HEK293 (cell line): ENCODE results near the gene HMMR.
A peak's percentile ranks its signal among the peaks of the same experiment; 100 is the strongest.

Experiments
- BCL11A ChIP-seq: fragments of 450-650 bp; formaldehyde crosslinking; IDR thresholded peaks from 2 replicates; pipeline ENCODE4 v1.5.1; 2016; ENCODE audit warnings: low read depth, missing biosample characterization, missing genetic modification characterization
- BCL6B ChIP-seq: fragments of 450-650 bp; formaldehyde crosslinking; IDR thresholded peaks from 2 replicates; pipeline ENCODE4 v1.5.1; 2017; ENCODE audit warnings: missing biosample characterization, missing genetic modification characterization
- KLF1 ChIP-seq: fragments of 450-650 bp; formaldehyde crosslinking; IDR thresholded peaks from 2 replicates; pipeline ENCODE4 v1.5.1; 2016; ENCODE audit warnings: missing biosample characterization, missing genetic modification characterization
- KLF17 ChIP-seq: fragments of 450-650 bp; formaldehyde crosslinking; IDR thresholded peaks from 2 replicates; pipeline ENCODE4 v1.5.1; 2016; ENCODE audit warnings: missing biosample characterization, missing genetic modification characterization
- OSR2 ChIP-seq: fragments of 450-650 bp; formaldehyde crosslinking; IDR thresholded peaks from 2 replicates; pipeline ENCODE4 v1.5.1; 2016; ENCODE audit warnings: missing biosample characterization, missing genetic modification characterization
- SETDB1 ChIP-seq: IDR thresholded peaks from one replicate; pipeline ENCODE4 v1.6.1; 2017; ENCODE audit warnings: mild to moderate bottlenecking, low read length, moderate library complexity, mixed read lengths; ENCODE audit not compliant: insufficient read length
- TSHZ1 ChIP-seq: fragments of 450-650 bp; formaldehyde crosslinking; IDR thresholded peaks from 2 replicates; pipeline ENCODE4 v1.5.1; 2016; ENCODE audit warnings: missing biosample characterization, missing genetic modification characterization, borderline replicate concordance
- YY1 ChIP-seq: fragments of 450-650 bp; formaldehyde crosslinking; IDR thresholded peaks from 2 replicates; pipeline ENCODE4 v1.5.1; 2018; ENCODE audit warnings: missing biosample characterization, missing genetic modification characterization
- ZBTB11 ChIP-seq: fragments of 450-650 bp; formaldehyde crosslinking; conservative IDR thresholded peaks from 2 replicates; pipeline ENCODE4 v1.5.1; 2016; ENCODE audit warnings: low read depth, missing biosample characterization, missing genetic modification characterization
- ZBTB21 ChIP-seq: fragments of 450-650 bp; formaldehyde crosslinking; IDR thresholded peaks from 2 replicates; pipeline ENCODE4 v1.5.1; 2017; ENCODE audit warnings: missing biosample characterization, missing genetic modification characterization
- ZNF10 ChIP-seq: fragments of 450-650 bp; formaldehyde crosslinking; IDR thresholded peaks from 2 replicates; pipeline ENCODE4 v1.5.1; 2017; ENCODE audit warnings: missing biosample characterization, missing genetic modification characterization
- ZNF169 ChIP-seq: fragments of 450-650 bp; formaldehyde crosslinking; IDR thresholded peaks from 2 replicates; pipeline ENCODE4 v1.5.1; 2016; ENCODE audit warnings: missing biosample characterization, missing genetic modification characterization
- ZNF184 ChIP-seq: fragments of 450-650 bp; IDR thresholded peaks from 2 replicates; pipeline ENCODE4 v1.5.1; 2018; ENCODE audit warnings: missing biosample characterization, mild to moderate bottlenecking, missing genetic modification characterization
- ZNF202 ChIP-seq: fragments of 450-650 bp; formaldehyde crosslinking; IDR thresholded peaks from 2 replicates; pipeline ENCODE4 v1.5.1; 2016; ENCODE audit warnings: missing biosample characterization, missing genetic modification characterization, borderline replicate concordance
- ZNF366 ChIP-seq: fragments of 450-650 bp; formaldehyde crosslinking; conservative IDR thresholded peaks from 2 replicates; pipeline ENCODE4 v1.5.1; 2016; ENCODE audit warnings: missing biosample characterization, missing genetic modification characterization
- ZNF37A ChIP-seq: fragments of 450-650 bp; IDR thresholded peaks from 2 replicates; pipeline ENCODE4 v1.5.1; 2018; ENCODE audit warnings: missing biosample characterization, missing genetic modification characterization
- ZNF561 ChIP-seq: fragments of 450-650 bp; IDR thresholded peaks from 2 replicates; pipeline ENCODE4 v1.5.1; 2018; ENCODE audit warnings: missing biosample characterization, missing genetic modification characterization, borderline replicate concordance
- ZXDB ChIP-seq: fragments of 450-650 bp; formaldehyde crosslinking; IDR thresholded peaks from 2 replicates; pipeline ENCODE4 v1.5.1; 2016; ENCODE audit warnings: missing biosample characterization, missing genetic modification characterization
- TF ChIP-seq, protein P1 (sequence below): fragments of 450-650 bp; formaldehyde crosslinking; IDR thresholded peaks from 2 replicates; pipeline ENCODE4 v1.5.1; 2017; ENCODE audit warnings: missing biosample characterization, missing genetic modification characterization
- TF ChIP-seq, protein P2 (sequence below): fragments of 450-650 bp; formaldehyde crosslinking; IDR thresholded peaks from 2 replicates; pipeline ENCODE4 v1.5.1; 2016; ENCODE audit warnings: missing biosample characterization, missing genetic modification characterization
- TF ChIP-seq, protein P3 (sequence below): fragments of 450-650 bp; formaldehyde crosslinking; IDR thresholded peaks from 2 replicates; pipeline ENCODE4 v1.5.1; 2016; ENCODE audit warnings: missing biosample characterization, missing genetic modification characterization

Gene HMMR

GRCh38 chr5:163460562-163461171 is at the start of gene HMMR (continued):
- TF ChIP-seq, protein P1, sequence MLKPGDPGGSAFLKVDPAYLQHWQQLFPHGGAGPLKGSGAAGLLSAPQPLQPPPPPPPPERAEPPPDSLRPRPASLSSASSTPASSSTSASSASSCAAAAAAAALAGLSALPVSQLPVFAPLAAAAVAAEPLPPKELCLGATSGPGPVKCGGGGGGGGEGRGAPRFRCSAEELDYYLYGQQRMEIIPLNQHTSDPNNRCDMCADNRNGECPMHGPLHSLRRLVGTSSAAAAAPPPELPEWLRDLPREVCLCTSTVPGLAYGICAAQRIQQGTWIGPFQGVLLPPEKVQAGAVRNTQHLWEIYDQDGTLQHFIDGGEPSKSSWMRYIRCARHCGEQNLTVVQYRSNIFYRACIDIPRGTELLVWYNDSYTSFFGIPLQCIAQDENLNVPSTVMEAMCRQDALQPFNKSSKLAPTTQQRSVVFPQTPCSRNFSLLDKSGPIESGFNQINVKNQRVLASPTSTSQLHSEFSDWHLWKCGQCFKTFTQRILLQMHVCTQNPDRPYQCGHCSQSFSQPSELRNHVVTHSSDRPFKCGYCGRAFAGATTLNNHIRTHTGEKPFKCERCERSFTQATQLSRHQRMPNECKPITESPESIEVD (tag by site-specific recombination), result no peak
- TF ChIP-seq ZNF202 (no peak), ZNF169 (tag by site-specific recombination) (no peak), YY1 (tag by site-specific recombination) (no peak), TSHZ1 (tag by site-specific recombination) (no peak), ZNF37A (tag by site-specific recombination) (no peak), ZBTB21 (tag by site-specific recombination) (no peak), OSR2 (tag by site-specific recombination) (no peak), ZNF366 (tag by site-specific recombination) (no peak), SETDB1 (no peak), BCL11A (tag by site-specific recombination) (no peak), KLF17 (tag by site-specific recombination) (peak; percentile 35; the same call in 1 of the 2 replicates), KLF1 (tag by site-specific recombination) (0 out of 2 replicates have a peak, but pooled peaks have one; percentile 20), ZNF10 (tag by site-specific recombination) (no peak), ZXDB (tag by site-specific recombination) (no peak), BCL6B (no peak), ZNF184 (tag by site-specific recombination) (no peak), ZBTB11 (tag by site-specific recombination) (no peak), ZNF561 (tag by site-specific recombination) (no peak)
- TF ChIP-seq, protein P2, sequence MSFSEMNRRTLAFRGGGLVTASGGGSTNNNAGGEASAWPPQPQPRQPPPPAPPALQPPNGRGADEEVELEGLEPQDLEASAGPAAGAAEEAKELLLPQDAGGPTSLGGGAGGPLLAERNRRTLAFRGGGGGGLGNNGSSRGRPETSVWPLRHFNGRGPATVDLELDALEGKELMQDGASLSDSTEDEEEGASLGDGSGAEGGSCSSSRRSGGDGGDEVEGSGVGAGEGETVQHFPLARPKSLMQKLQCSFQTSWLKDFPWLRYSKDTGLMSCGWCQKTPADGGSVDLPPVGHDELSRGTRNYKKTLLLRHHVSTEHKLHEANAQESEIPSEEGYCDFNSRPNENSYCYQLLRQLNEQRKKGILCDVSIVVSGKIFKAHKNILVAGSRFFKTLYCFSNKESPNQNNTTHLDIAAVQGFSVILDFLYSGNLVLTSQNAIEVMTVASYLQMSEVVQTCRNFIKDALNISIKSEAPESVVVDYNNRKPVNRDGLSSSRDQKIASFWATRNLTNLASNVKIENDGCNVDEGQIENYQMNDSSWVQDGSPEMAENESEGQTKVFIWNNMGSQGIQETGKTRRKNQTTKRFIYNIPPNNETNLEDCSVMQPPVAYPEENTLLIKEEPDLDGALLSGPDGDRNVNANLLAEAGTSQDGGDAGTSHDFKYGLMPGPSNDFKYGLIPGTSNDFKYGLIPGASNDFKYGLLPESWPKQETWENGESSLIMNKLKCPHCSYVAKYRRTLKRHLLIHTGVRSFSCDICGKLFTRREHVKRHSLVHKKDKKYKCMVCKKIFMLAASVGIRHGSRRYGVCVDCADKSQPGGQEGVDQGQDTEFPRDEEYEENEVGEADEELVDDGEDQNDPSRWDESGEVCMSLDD (tag by site-specific recombination), result no peak
- TF ChIP-seq, protein P3, sequence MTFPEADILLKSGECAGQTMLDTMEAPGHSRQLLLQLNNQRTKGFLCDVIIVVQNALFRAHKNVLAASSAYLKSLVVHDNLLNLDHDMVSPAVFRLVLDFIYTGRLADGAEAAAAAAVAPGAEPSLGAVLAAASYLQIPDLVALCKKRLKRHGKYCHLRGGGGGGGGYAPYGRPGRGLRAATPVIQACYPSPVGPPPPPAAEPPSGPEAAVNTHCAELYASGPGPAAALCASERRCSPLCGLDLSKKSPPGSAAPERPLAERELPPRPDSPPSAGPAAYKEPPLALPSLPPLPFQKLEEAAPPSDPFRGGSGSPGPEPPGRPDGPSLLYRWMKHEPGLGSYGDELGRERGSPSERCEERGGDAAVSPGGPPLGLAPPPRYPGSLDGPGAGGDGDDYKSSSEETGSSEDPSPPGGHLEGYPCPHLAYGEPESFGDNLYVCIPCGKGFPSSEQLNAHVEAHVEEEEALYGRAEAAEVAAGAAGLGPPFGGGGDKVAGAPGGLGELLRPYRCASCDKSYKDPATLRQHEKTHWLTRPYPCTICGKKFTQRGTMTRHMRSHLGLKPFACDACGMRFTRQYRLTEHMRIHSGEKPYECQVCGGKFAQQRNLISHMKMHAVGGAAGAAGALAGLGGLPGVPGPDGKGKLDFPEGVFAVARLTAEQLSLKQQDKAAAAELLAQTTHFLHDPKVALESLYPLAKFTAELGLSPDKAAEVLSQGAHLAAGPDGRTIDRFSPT (tag by site-specific recombination), result no peak
